Measurements from ENCODE around the gene SOX13.
"Not testable (repeated sequence)": the region's sequence is repeated elsewhere in the genome, so short reads cannot be mapped to it uniquely, and the experiment has no call there.

The SOX13 gene

GRCh38 chr1:204087181-204087892 lies 14.4 kb downstream of the SOX13 start:
- DNase-seq (ENCODE audit: low read depth in 2 of 2) = no peak

GRCh38 chr1:204087893-204088528 lies 15.1 kb downstream of the SOX13 start:
- DNase-seq (ENCODE audit: low read depth in 2 of 2) = no peak

- no peak for DNase-seq (ENCODE audit: low read depth in 2 of 2)
These were observed 15.7 kb downstream of the SOX13 start for GRCh38 chr1:204088596-204088995.

GRCh38 chr1:204089044-204089751 lies 16.3 kb downstream of the SOX13 start:
- no peak for DNase-seq (ENCODE audit: low read depth in 2 of 2)

GRCh38 chr1:204090132-204090531 lies 17.2 kb downstream of the SOX13 start:
- DNase-seq (ENCODE audit: low read depth in 2 of 2) = not testable (repeated sequence)

GRCh38 chr1:204091066-204091465 lies 18.2 kb downstream of the SOX13 start:
- no peak for DNase-seq (ENCODE audit: low read depth in 2 of 2)

GRCh38 chr1:204091787-204092312 lies 18.9 kb downstream of the SOX13 start:
- DNase-seq (ENCODE audit: low read depth in 2 of 2) = no peak

GRCh38 chr1:204092632-204093420 lies 19.9 kb downstream of the SOX13 start:
- no peak for DNase-seq (ENCODE audit: low read depth in 2 of 2)

GRCh38 chr1:204093421-204093717 lies 20.5 kb downstream of the SOX13 start:
- DNase-seq (ENCODE audit: low read depth in 2 of 2) = no peak

GRCh38 chr1:204093781-204094180 lies 20.9 kb downstream of the SOX13 start:
- no peak for DNase-seq (ENCODE audit: low read depth in 2 of 2)

GRCh38 chr1:204094313-204094729 lies 21.4 kb downstream of the SOX13 start:
- no peak for DNase-seq (ENCODE audit: low read depth in 2 of 2)

GRCh38 chr1:204094856-204095634 lies 22.1 kb downstream of the SOX13 start:
- no peak for DNase-seq (ENCODE audit: low read depth in 2 of 2)

- DNase-seq (ENCODE audit: low read depth in 2 of 2) = no peak
These were observed 24.0 kb downstream of the SOX13 start for GRCh38 chr1:204096931-204097330.

GRCh38 chr1:204098683-204099082 lies 25.8 kb downstream of the SOX13 start:
- no peak for DNase-seq (ENCODE audit: low read depth in 2 of 2)

- DNase-seq (ENCODE audit: low read depth in 2 of 2) = not testable (repeated sequence)
These were observed 26.8 kb downstream of the SOX13 start for GRCh38 chr1:204099754-204100153.

- DNase-seq (ENCODE audit: low read depth in 2 of 2) = no peak
These were observed 29.2 kb downstream of the SOX13 start for GRCh38 chr1:204102029-204102611.

- DNase-seq (ENCODE audit: low read depth in 2 of 2) = no peak
These were observed 30.0 kb downstream of the SOX13 start for GRCh38 chr1:204102739-204103430.

- DNase-seq (ENCODE audit: low read depth in 2 of 2) = no peak
These were observed 30.5 kb downstream of the SOX13 start for GRCh38 chr1:204103431-204103741.

- DNase-seq (ENCODE audit: low read depth in 2 of 2) = no peak
These were observed 31.6 kb downstream of the SOX13 start for GRCh38 chr1:204104331-204105130.

GRCh38 chr1:204105131-204105515 lies 32.2 kb downstream of the SOX13 start:
- no peak for DNase-seq (ENCODE audit: low read depth in 2 of 2)
